IMR-90 (cell line): ENCODE data around the gene GALNT13. TPM values are rescaled to one million over a fixed set of nuclear protein-coding genes. Genes with fewer than 3 reads are reported as not detected.

Experiments used
- ATAC-seq: fragments of 200-7000 bp; cut with Tn5 transposase; 2 replicates; pipeline ENCODE4 v1.9.1; 2020; ENCODE audit warnings: low read depth, mild to moderate bottlenecking, moderate library complexity
- BruUV-seq: library from RNA; stranded (reverse); fragments of 400-500 nt; replicated peaks from 2 replicates; lab custom pipeline; 2021; lab: Mats Ljungman, UMichigan
- CTCF ChIA-PET: fragments of 300-600 bp; formaldehyde crosslinking; extraction: SDS; loops from one replicate; lab custom pipeline; 2021; ENCODE audit warnings: antibody characterized with exemption; lab: Yijun Ruan, JAX
- POLR2A ChIA-PET: fragments of 300-600 bp; sonication (Branson Sonifier 250); formaldehyde crosslinking; loops from one replicate; lab custom pipeline; 2022; ENCODE audit warnings: antibody characterized with exemption; ENCODE audit not compliant: unreplicated experiment; lab: Charles Lee
- DNase-seq: peaks from one replicate; pipeline ENCODE4 v3.0.0; 2013
- H2AFZ ChIP-seq: replicated peaks from 2 replicates; pipeline ENCODE3; 2013; ENCODE audit warnings: low read length, mild to moderate bottlenecking; ENCODE audit not compliant: poor library complexity
- H2AK5ac ChIP-seq: 2 replicates; pipeline ENCODE4 v1.6.1; 2013; ENCODE audit warnings: low read depth, low read length, inconsistent platforms
- H2AK9ac ChIP-seq: replicated peaks from 2 replicates; pipeline ENCODE3; 2013; ENCODE audit warnings: mild to moderate bottlenecking, low read depth, low read length, moderate library complexity; ENCODE audit not compliant: poor library complexity
- H2BK120ac ChIP-seq: 2 replicates; pipeline ENCODE4 v1.6.1; 2013; ENCODE audit warnings: low read depth, low read length, inconsistent platforms
- H2BK15ac ChIP-seq: 3 replicates; pipeline ENCODE4 v1.6.1; 2013; ENCODE audit warnings: low read depth, low read length, inconsistent platforms
- H2BK20ac ChIP-seq: 2 replicates; pipeline ENCODE4 v1.6.1; 2013; ENCODE audit warnings: low read depth, mild to moderate bottlenecking, inconsistent platforms, low read length, moderate library complexity
- H2BK5ac ChIP-seq: 2 replicates; pipeline ENCODE4 v1.6.1; 2013; ENCODE audit warnings: mild to moderate bottlenecking, low read depth, low read length, inconsistent platforms; ENCODE audit not compliant: poor library complexity, severe bottlenecking
- H3K14ac ChIP-seq: replicated peaks from 2 replicates; pipeline ENCODE4 v1.6.1; 2013; ENCODE audit warnings: low read depth, low read length, inconsistent platforms
- H3K18ac ChIP-seq: 2 replicates; pipeline ENCODE4 v1.6.1; 2013; ENCODE audit warnings: low read depth, low read length, control low read depth
- H3K23ac ChIP-seq: 2 replicates; pipeline ENCODE4 v1.6.1; 2013; ENCODE audit warnings: low read depth, low read length, inconsistent platforms
- H3K27ac ChIP-seq: 2 replicates; pipeline ENCODE4 v1.5.1; 2013; ENCODE audit warnings: mild to moderate bottlenecking, control low read depth, low read length; ENCODE audit not compliant: insufficient read depth
- H3K27me3 ChIP-seq: 2 replicates; pipeline ENCODE4 v1.6.1; 2013; ENCODE audit warnings: low read length; ENCODE audit not compliant: control insufficient read depth, insufficient read depth
- H3K36me3 ChIP-seq: 2 replicates; pipeline ENCODE4 v1.6.1; 2013; ENCODE audit warnings: low read length, mixed read lengths; ENCODE audit not compliant: control insufficient read depth, insufficient read depth
- H3K4ac ChIP-seq: 2 replicates; pipeline ENCODE4 v1.6.1; 2013; ENCODE audit warnings: low read depth, low read length, inconsistent platforms
- H3K4me1 ChIP-seq: 2 replicates; pipeline ENCODE4 v1.6.1; 2013; ENCODE audit warnings: low read length, mixed read lengths; ENCODE audit not compliant: control insufficient read depth, insufficient read depth
- H3K4me2 ChIP-seq: 2 replicates; pipeline ENCODE4 v1.6.1; 2013; ENCODE audit warnings: low read depth, mild to moderate bottlenecking, control low read depth, low read length, moderate library complexity
- H3K4me3 ChIP-seq: 2 replicates; pipeline ENCODE4 v1.5.1; 2013; ENCODE audit warnings: low read depth, mild to moderate bottlenecking, control low read depth, low read length, moderate library complexity; ENCODE audit not compliant: insufficient read depth
- H3K56ac ChIP-seq: 2 replicates; pipeline ENCODE4 v1.6.1; 2013; ENCODE audit warnings: low read length, inconsistent platforms; ENCODE audit not compliant: insufficient read depth; ENCODE audit errors: extremely low read depth
- H3K79me1 ChIP-seq, 2 experiments: 2 replicates each; pipeline ENCODE4 v1.6.1; 2013; ENCODE audit warnings: low read length in 2 of 2, inconsistent platforms in 1 of 2, low read depth in 1 of 2
- H3K9ac ChIP-seq: 2 replicates; pipeline ENCODE4 v1.6.1; 2013; ENCODE audit warnings: low read depth, low read length, control low read depth
- H3K9me1 ChIP-seq: 2 replicates; pipeline ENCODE4 v1.6.1; 2013; ENCODE audit warnings: low read length, inconsistent platforms; ENCODE audit not compliant: insufficient read depth
- H3K9me3 ChIP-seq: 2 replicates; pipeline ENCODE4 v1.6.1; 2013; ENCODE audit warnings: low read length; ENCODE audit not compliant: control insufficient read depth, insufficient read depth
- H4K20me1 ChIP-seq: 2 replicates; pipeline ENCODE4 v1.6.1; 2013; ENCODE audit warnings: low read length, inconsistent platforms; ENCODE audit not compliant: insufficient read depth
- H4K5ac ChIP-seq: 2 replicates; pipeline ENCODE4 v1.6.1; 2013; ENCODE audit warnings: mild to moderate bottlenecking, low read depth, low read length, control low read depth
- H4K8ac ChIP-seq, 2 experiments: 2 replicates each; pipeline ENCODE4 v1.6.1; 2013; ENCODE audit warnings: low read depth in 2 of 2, low read length in 2 of 2, control low read depth in 1 of 2, inconsistent platforms in 1 of 2
- H4K91ac ChIP-seq: 2 replicates; pipeline ENCODE4 v1.6.1; 2013; ENCODE audit warnings: low read depth, low read length, inconsistent platforms; ENCODE audit not compliant: insufficient read depth
- BHLHE40 ChIP-seq: fragments of 150-350 bp; IDR thresholded peaks from 2 replicates; pipeline ENCODE4 v1.6.1; 2016; ENCODE audit warnings: mild to moderate bottlenecking, low read depth, low read length
- CEBPB ChIP-seq: IDR thresholded peaks from 2 replicates; pipeline ENCODE4 v1.6.1; 2012; ENCODE audit warnings: low read depth, low read length, improper control_type of control experiment
- CHD1 ChIP-seq: IDR thresholded peaks from 2 replicates; pipeline ENCODE4 v1.6.1; 2012; ENCODE audit warnings: low read depth, low read length, improper control_type of control experiment
- FOS ChIP-seq: fragments of 150-350 bp; IDR thresholded peaks from 2 replicates; pipeline ENCODE4 v1.6.1; 2016; ENCODE audit warnings: low read depth, low read length
- MAFK ChIP-seq: IDR thresholded peaks from 2 replicates; pipeline ENCODE4 v1.6.1; 2012; ENCODE audit warnings: low read depth, low read length, improper control_type of control experiment
- MAZ ChIP-seq: IDR thresholded peaks from 2 replicates; pipeline ENCODE4 v1.6.1; 2012; ENCODE audit warnings: low read depth, mild to moderate bottlenecking, low read length, improper control_type of control experiment, moderate library complexity, borderline replicate concordance
- MXI1 ChIP-seq: IDR thresholded peaks from 2 replicates; pipeline ENCODE4 v1.6.1; 2012; ENCODE audit warnings: low read depth, mild to moderate bottlenecking, low read length, moderate library complexity, borderline replicate concordance
- NFE2L2 ChIP-seq: fragments of 150-350 bp; IDR thresholded peaks from 2 replicates; pipeline ENCODE4 v1.6.1; 2016; ENCODE audit warnings: low read depth, mild to moderate bottlenecking, low read length
- POLR2A ChIP-seq: IDR thresholded peaks from 2 replicates; pipeline ENCODE4 v1.6.1; 2012; ENCODE audit warnings: mild to moderate bottlenecking, low read depth, low read length
- RAD21 ChIP-seq: IDR thresholded peaks from 2 replicates; pipeline ENCODE4 v1.6.1; 2012; ENCODE audit warnings: low read length, improper control_type of control experiment
- RCOR1 ChIP-seq: IDR thresholded peaks from 2 replicates; pipeline ENCODE4 v1.6.1; 2012; ENCODE audit warnings: mild to moderate bottlenecking, low read length, improper control_type of control experiment; ENCODE audit not compliant: insufficient replicate concordance
- RFX5 ChIP-seq: IDR thresholded peaks from 2 replicates; pipeline ENCODE4 v1.8.0; 2012; ENCODE audit warnings: low read depth, mild to moderate bottlenecking, low read length, moderate library complexity
- SMC3 ChIP-seq: fragments of 150-350 bp; IDR thresholded peaks from 2 replicates; pipeline ENCODE4 v1.6.1; 2016; ENCODE audit warnings: low read depth, mild to moderate bottlenecking, antibody characterized with exemption, low read length, moderate library complexity
- USF2 ChIP-seq: fragments of 150-350 bp; IDR thresholded peaks from 2 replicates; pipeline ENCODE4 v1.6.1; 2017; ENCODE audit warnings: mild to moderate bottlenecking, antibody characterized with exemption, low read length, low read depth
- WGBS, 2 experiments: methylation state at CpG; one replicate each; pipeline versions ENCODE4 v1.1.5 to v1.1.7; 2013; ENCODE audit warnings: missing lambda C conversion rate in 2 of 2; ENCODE audit not compliant: insufficient read length in 1 of 2; ENCODE audit errors: extremely low coverage in 2 of 2; 5-methylcytosine and 5-hydroxymethylcytosine counted together
- dilution Hi-C: fragments of 300-500 bp; cut with HindIII; formaldehyde crosslinking; loops from one replicate; pipeline ENCODE4 v1.14.3; 2018; ENCODE audit warnings: low sequenced_read_pairs; ENCODE audit not compliant: unreplicated experiment
- in situ Hi-C: fragments of 300-500 bp; cut with MboI; formaldehyde crosslinking; loops from 3 replicates; pipeline ENCODE4 v1.14.3; 2019; ENCODE audit warnings: low sequenced_read_pairs, inconsistent platforms, mixed read lengths
- intact Hi-C: fragments of 100-400 bp; cut with micrococcal nuclease; formaldehyde crosslinking; loops from 2 replicates; pipeline ENCODE4 v1.10.0; 2022
- polyA plus RNA-seq, 3 experiments: library from polyadenylated mRNA; depleted of rRNA; stranded (reverse); fragments of >200 nt; gene quantifications; 2 replicates each; pipeline ENCODE4 v1.2.3, GENCODE V29; 2012; ENCODE audit warnings: low replicate concordance in 1 of 3
- total RNA-seq: library from RNA; depleted of rRNA; stranded (reverse); fragments of >200 nt; gene quantifications from 2 replicates; pipeline ENCODE4 v1.2.3, GENCODE V29; 2012
- TF ChIP-seq, protein P1 (sequence below): conservative IDR thresholded peaks from 2 replicates; pipeline ENCODE4 v1.5.1; 2012; ENCODE audit warnings: mild to moderate bottlenecking, low read depth, low read length, improper control_type of control experiment
- TF ChIP-seq, protein P2 (sequence below): fragments of 150-350 bp; IDR thresholded peaks from 2 replicates; pipeline ENCODE4 v1.6.1; 2016; ENCODE audit warnings: low read depth, mild to moderate bottlenecking, low read length, moderate library complexity, borderline replicate concordance

Gene GALNT13
- total and polyA plus RNA-seq, 2 of the 4 experiments (the other 2 are of a cell fraction), result 0.03 TPM; not detected in 1

DNA sequence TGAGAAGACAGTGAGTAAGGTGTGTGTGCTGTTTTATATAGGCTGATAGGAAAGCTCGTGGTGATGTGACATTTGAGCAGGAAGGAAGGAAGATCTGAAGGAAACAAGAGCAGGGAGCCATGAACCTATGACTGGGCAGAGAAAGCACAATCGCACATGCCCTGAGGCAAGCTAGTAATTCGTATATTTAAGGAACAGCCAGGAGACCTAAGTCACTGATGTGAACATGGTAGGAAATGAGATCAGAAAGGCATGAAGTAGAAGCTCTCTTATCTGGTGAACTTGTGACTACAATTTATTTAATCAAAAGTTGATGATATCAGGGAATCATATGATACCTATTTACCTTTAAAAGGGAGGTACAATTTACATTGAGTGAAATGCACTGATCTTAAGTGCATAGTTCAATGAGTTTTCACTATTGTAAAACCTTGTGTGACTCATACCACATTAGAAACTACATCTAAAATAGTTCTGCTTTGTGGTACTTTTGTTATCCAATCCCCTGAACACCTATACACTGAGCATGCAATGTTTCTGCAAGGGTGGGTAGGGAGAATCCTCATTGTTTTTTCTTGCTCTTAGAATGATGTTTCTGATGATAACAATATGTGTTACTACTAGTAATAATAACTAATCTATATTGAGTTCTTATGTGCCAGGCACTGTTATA is 67.5 kb downstream of the GALNT13 start:
- no peak overlapping the region for H2AK5ac ChIP-seq
- H3K4me1 ChIP-seq, result no peaks in the 10 kb centered on the region
- intact Hi-C loops, result no loop called here
- H3K79me1 ChIP-seq, result no peaks in the 10 kb centered on the region
- no peak overlapping the region for H4K5ac ChIP-seq
- H3K9me3 ChIP-seq, result peaks cover 4% of the 10 kb centered on the region; the same call in 1 of the 2 replicates
- H2BK5ac ChIP-seq, result no peak overlapping the region
- H3K4me3 ChIP-seq, result no peak overlapping the region
- no peaks in the 10 kb centered on the region for H3K27me3 ChIP-seq
- no TSS peak for BruUV-seq
- no peak overlapping the region for H3K23ac ChIP-seq
- H2BK20ac ChIP-seq, result no peak overlapping the region
- ATAC-seq, result no peak
- POLR2A ChIA-PET, result no interaction called here
- no peaks in the 10 kb centered on the region for H3K36me3 ChIP-seq
- DNase-seq, result no peak
- H4K8ac ChIP-seq, result no peak overlapping the region
- H4K20me1 ChIP-seq, result no peaks in the 10 kb centered on the region
- H2AK9ac ChIP-seq, result no peak overlapping the region
- H3K18ac ChIP-seq, result no peak overlapping the region
- no peak overlapping the region for H4K91ac ChIP-seq
- H2AFZ ChIP-seq, result no peak overlapping the region
- no peak overlapping the region for H3K27ac ChIP-seq
- no peak overlapping the region for H3K9ac ChIP-seq
- no peak overlapping the region for H2BK120ac ChIP-seq
- H3K14ac ChIP-seq, result no peak overlapping the region
- H3K9me1 ChIP-seq, result no peaks in the 10 kb centered on the region
- H2BK15ac ChIP-seq, result no peak overlapping the region
- dilution Hi-C loops, result no loop called here
- WGBS, 2 experiments, result 20% methylated on average over 3 of the region's 3 CpGs; no CpG with 5 or more reads in 1 of the 2 experiments
- CTCF ChIA-PET, result no interaction called here
- no peak overlapping the region for H3K56ac ChIP-seq
- in situ Hi-C loops, result no loop called here
- TF ChIP-seq RCOR1 (no peak), CHD1 (no peak), USF2 (no peak), RAD21 (no peak), SMC3 (no peak), CEBPB (no peak), MXI1 (no peak), RFX5 (no peak), MAFK (no peak), FOS (no peak), MAZ (no peak), POLR2A (no peak), BHLHE40 (no peak), NFE2L2 (no peak)
- TF ChIP-seq, protein P1, sequence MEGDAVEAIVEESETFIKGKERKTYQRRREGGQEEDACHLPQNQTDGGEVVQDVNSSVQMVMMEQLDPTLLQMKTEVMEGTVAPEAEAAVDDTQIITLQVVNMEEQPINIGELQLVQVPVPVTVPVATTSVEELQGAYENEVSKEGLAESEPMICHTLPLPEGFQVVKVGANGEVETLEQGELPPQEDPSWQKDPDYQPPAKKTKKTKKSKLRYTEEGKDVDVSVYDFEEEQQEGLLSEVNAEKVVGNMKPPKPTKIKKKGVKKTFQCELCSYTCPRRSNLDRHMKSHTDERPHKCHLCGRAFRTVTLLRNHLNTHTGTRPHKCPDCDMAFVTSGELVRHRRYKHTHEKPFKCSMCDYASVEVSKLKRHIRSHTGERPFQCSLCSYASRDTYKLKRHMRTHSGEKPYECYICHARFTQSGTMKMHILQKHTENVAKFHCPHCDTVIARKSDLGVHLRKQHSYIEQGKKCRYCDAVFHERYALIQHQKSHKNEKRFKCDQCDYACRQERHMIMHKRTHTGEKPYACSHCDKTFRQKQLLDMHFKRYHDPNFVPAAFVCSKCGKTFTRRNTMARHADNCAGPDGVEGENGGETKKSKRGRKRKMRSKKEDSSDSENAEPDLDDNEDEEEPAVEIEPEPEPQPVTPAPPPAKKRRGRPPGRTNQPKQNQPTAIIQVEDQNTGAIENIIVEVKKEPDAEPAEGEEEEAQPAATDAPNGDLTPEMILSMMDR, result no peak
- TF ChIP-seq, protein P2, sequence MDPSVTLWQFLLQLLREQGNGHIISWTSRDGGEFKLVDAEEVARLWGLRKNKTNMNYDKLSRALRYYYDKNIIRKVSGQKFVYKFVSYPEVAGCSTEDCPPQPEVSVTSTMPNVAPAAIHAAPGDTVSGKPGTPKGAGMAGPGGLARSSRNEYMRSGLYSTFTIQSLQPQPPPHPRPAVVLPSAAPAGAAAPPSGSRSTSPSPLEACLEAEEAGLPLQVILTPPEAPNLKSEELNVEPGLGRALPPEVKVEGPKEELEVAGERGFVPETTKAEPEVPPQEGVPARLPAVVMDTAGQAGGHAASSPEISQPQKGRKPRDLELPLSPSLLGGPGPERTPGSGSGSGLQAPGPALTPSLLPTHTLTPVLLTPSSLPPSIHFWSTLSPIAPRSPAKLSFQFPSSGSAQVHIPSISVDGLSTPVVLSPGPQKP, result no peak
- no peak overlapping the region for H3K4ac ChIP-seq
- no peak overlapping the region for H3K4me2 ChIP-seq
